Hepatic stellate cell (primary cell): ENCODE results near the gene PLGLB1.
"Not testable (repeated sequence)": the region's sequence is repeated elsewhere in the genome, so short reads cannot be mapped to it uniquely, and the experiment has no call there.

Experiments used
- DNase-seq: peaks from one replicate; pipeline ENCODE4 v3.0.0; 2011; ENCODE audit warnings: low spot score

The PLGLB1 gene

GRCh38 chr2:87021744-87022143 lies at the start of gene PLGLB1:
Gene PLGLB1 (minus strand): TSS chr2:87021844. CDS start chr2:87021783, 61 bp downstream.
- not testable (repeated sequence) for DNase-seq

- not testable (repeated sequence) for DNase-seq
Measured at GRCh38 chr2:87064305-87064704, 42.7 kb upstream of the PLGLB1 start.

GRCh38 chr2:87063431-87063830 lies 41.8 kb upstream of the PLGLB1 start:
- DNase-seq = not testable (repeated sequence)

GRCh38 chr2:87061519-87061918 lies 39.9 kb upstream of the PLGLB1 start:
- DNase-seq = not testable (repeated sequence)

GRCh38 chr2:87057606-87058005 lies 36.0 kb upstream of the PLGLB1 start:
- DNase-seq = not testable (repeated sequence)

GRCh38 chr2:87056843-87057242 lies 35.2 kb upstream of the PLGLB1 start:
- not testable (repeated sequence) for DNase-seq

- not testable (repeated sequence) for DNase-seq
Measured at GRCh38 chr2:87056435-87056834, 34.8 kb upstream of the PLGLB1 start.

- DNase-seq = not testable (repeated sequence)
Measured at GRCh38 chr2:87054375-87054774, 32.7 kb upstream of the PLGLB1 start.

GRCh38 chr2:87041321-87041978 lies 19.8 kb upstream of the PLGLB1 start:
- DNase-seq = not testable (repeated sequence)

GRCh38 chr2:87028607-87029006 lies 7.0 kb upstream of the PLGLB1 start:
- DNase-seq = not testable (repeated sequence)

GRCh38 chr2:87026816-87027215 lies 5.2 kb upstream of the PLGLB1 start:
- not testable (repeated sequence) for DNase-seq

- not testable (repeated sequence) for DNase-seq
Measured at GRCh38 chr2:87025927-87026326, 4.3 kb upstream of the PLGLB1 start.

- not testable (repeated sequence) for DNase-seq
Measured at GRCh38 chr2:87023988-87024615, 2.5 kb upstream of the PLGLB1 start.

- not testable (repeated sequence) for DNase-seq
Measured at GRCh38 chr2:87021043-87021442, 601 bp downstream of the PLGLB1 start.

GRCh38 chr2:87019053-87019452 lies 2.6 kb downstream of the PLGLB1 start:
- DNase-seq = not testable (repeated sequence)

GRCh38 chr2:87014489-87015169 lies 7.0 kb downstream of the PLGLB1 start:
- not testable (repeated sequence) for DNase-seq

GRCh38 chr2:87004398-87004797 lies 17.2 kb downstream of the PLGLB1 start:
- DNase-seq = not testable (repeated sequence)
